ENCODE results near the gene CCSER2. TPM values are rescaled to one million over a fixed set of nuclear protein-coding genes. Genes with fewer than 3 reads are reported as not detected.

The CCSER2 gene
- total and polyA plus RNA-seq, 2 donors (not counting 1 experiment from before 2014, with no cell fraction given), result 6.0 to 45.9 TPM

DNA sequence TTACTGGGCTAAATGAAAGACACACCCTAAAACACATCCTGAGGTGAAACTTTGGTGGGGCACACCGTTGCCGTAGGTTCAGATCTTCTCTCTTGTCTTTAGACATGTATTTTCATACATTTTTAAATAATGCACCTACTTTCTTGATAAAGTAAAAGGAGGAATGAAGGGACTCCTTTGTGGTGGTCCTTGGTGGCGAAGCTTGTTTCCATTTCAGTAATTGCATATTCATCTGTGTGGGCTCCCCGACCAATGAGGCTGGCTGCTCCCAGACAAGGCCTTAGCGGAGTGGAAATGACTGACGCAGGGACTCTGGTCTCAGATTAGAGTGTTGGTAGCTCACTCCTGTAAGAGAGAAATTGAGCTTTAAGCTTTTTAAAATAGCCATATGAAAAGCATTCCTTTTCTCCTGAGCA, 815 bp downstream of the CCSER2 start:
- peak overlapping the region; percentile 80 for H2AFZ ChIP-seq (ENCODE audit: insufficient read depth, low read depth, low read length, poor library complexity, severe bottlenecking)
- H3K4me3 ChIP-seq (ENCODE audit: control extremely low read depth in 1 of 5, extremely low read depth in 1 of 5, insufficient read depth in 1 of 5, low read depth in 2 of 5, low read length in 4 of 5), result peak overlapping the region; percentile 48 to 71 (median 63)
- peak overlapping the region; percentile 77 for H3K9ac ChIP-seq (ENCODE audit: low read length)
- Mint-ChIP-seq H3K4me1 (peaks cover 34% of the 10 kb centered on the region), H3K9me3 (ENCODE audit: insufficient read depth) (no peaks in the 10 kb centered on the region), H3K27me3 (no peaks in the 10 kb centered on the region), H3K27ac (peak overlapping the region; percentile 91), H3K4me3 (peak overlapping the region; percentile 92)
- peaks cover 37% of the 10 kb centered on the region for H3K79me2 ChIP-seq (ENCODE audit: control insufficient read depth, insufficient read depth, low read length)
- ATAC-seq (ENCODE audit: low read depth) (no peak), DNase-seq (no peak)
- ChIA-PET POLR2A (no interaction called here), CTCF (interaction anchor here (0.9 to 1.8 kb wide), 4 partner anchors 12 to 211 kb away, joined by 3 to 8 read pairs (median 4); no protein-coding TSS in a partner anchor)
- peaks cover 33% of the 10 kb centered on the region for H4K20me1 ChIP-seq (ENCODE audit: control insufficient read depth, insufficient read depth, low read length, poor library complexity, severe bottlenecking)
- no peaks in the 10 kb centered on the region for H3K9me3 ChIP-seq (ENCODE audit: control extremely low read depth in 1 of 3, control insufficient read depth in 2 of 3, insufficient read depth in 1 of 3, low read length in 2 of 3)
- peaks cover 26 to 31% of the 10 kb centered on the region in 2 donors for H3K4me1 ChIP-seq (ENCODE audit: control insufficient read depth in 2 of 2, insufficient read depth in 2 of 2, low read length in 2 of 2)
- H3K27ac ChIP-seq (ENCODE audit: low read length in 2 of 2), result peak overlapping the region; percentile 62 to 88
- no peak for TF ChIP-seq CTCF (IDR thresholded peaks at IDR 0.05)
- TF ChIP-seq EZH2 (IDR thresholded peaks at IDR 0.05; ENCODE audit: borderline replicate concordance, insufficient read depth, low read depth, low read length, poor library complexity, severe bottlenecking), result no peak
- WGBS (ENCODE audit: insufficient coverage), result 11% methylated on average over 4 of the region's 6 CpGs
- intact Hi-C loops (cut with micrococcal nuclease), result no loop called here
- H3K27me3 ChIP-seq (replicated peaks in 1 of 4; ENCODE audit: control extremely low read depth in 1 of 4, control insufficient read depth in 3 of 4, insufficient read depth in 4 of 4, low read length in 3 of 4), result no peaks in the 10 kb centered on the region
- H3K36me3 ChIP-seq (replicated peaks in 1 of 2; ENCODE audit: control extremely low read depth in 1 of 2, control insufficient read depth in 1 of 2, extremely low read depth in 1 of 2, insufficient read depth in 2 of 2, low read length in 1 of 2), result no peaks in the 10 kb centered on the region
- peak overlapping the region; percentile 69 for H3K4me2 ChIP-seq (replicated peaks; ENCODE audit: low read depth, low read length, poor library complexity, severe bottlenecking)

GRCh38 chr10:84329986-84330651, 1.7 kb downstream of the CCSER2 start:
- peaks cover 46% of the 10 kb centered on the region for H3K79me2 ChIP-seq (ENCODE audit: control insufficient read depth, insufficient read depth, low read length)
- H3K9me3 Mint-ChIP-seq (ENCODE audit: insufficient read depth), result no peaks in the 10 kb centered on the region
- peak overlapping the region in 1 of 5 experiments; percentile 71 for H3K4me3 ChIP-seq (ENCODE audit: control extremely low read depth in 1 of 5, extremely low read depth in 1 of 5, insufficient read depth in 1 of 5, low read depth in 2 of 5, low read length in 4 of 5)
- intact Hi-C loops (cut with micrococcal nuclease), result no loop called here
- H2AFZ ChIP-seq (ENCODE audit: insufficient read depth, low read depth, low read length, poor library complexity, severe bottlenecking), result no peak overlapping the region
- TF ChIP-seq CTCF (IDR thresholded peaks at IDR 0.05) (no peak), EZH2 (IDR thresholded peaks at IDR 0.05; ENCODE audit: borderline replicate concordance, insufficient read depth, low read depth, low read length, poor library complexity, severe bottlenecking) (no peak)
- H3K4me2 ChIP-seq (replicated peaks; ENCODE audit: low read depth, low read length, poor library complexity, severe bottlenecking), result peak overlapping the region; percentile 69
- POLR2A ChIA-PET, result no interaction called here
- ATAC-seq (ENCODE audit: low read depth), result no peak
- peaks cover 41% of the 10 kb centered on the region for H3K4me1 Mint-ChIP-seq
- no peaks in the 10 kb centered on the region for H3K36me3 ChIP-seq (replicated peaks in 1 of 2; ENCODE audit: control extremely low read depth in 1 of 2, control insufficient read depth in 1 of 2, extremely low read depth in 1 of 2, insufficient read depth in 2 of 2, low read length in 1 of 2)
- CTCF ChIA-PET, result interaction anchor here (0.9 to 1.0 kb wide), 2 partner anchors 207 to 210 kb away, joined by 3 to 4 read pairs; no protein-coding TSS in a partner anchor
- H3K27me3 Mint-ChIP-seq, result no peaks in the 10 kb centered on the region
- peak overlapping the region; percentile 92 for H3K4me3 Mint-ChIP-seq
- H3K27ac Mint-ChIP-seq, result peak overlapping the region; percentile 91
- peaks cover 42% of the 10 kb centered on the region for H4K20me1 ChIP-seq (ENCODE audit: control insufficient read depth, insufficient read depth, low read length, poor library complexity, severe bottlenecking)
- DNase-seq, result peak; percentile 11
- WGBS (ENCODE audit: insufficient coverage), result no CpG with 5 or more reads among the region's 7 CpGs
- no peaks in the 10 kb centered on the region for H3K27me3 ChIP-seq (replicated peaks in 1 of 4; ENCODE audit: control extremely low read depth in 1 of 4, control insufficient read depth in 3 of 4, insufficient read depth in 4 of 4, low read length in 3 of 4)
- H3K9ac ChIP-seq (ENCODE audit: low read length), result no peak overlapping the region
- no peak overlapping the region for H3K27ac ChIP-seq (ENCODE audit: low read length in 2 of 2)
- H3K9me3 ChIP-seq (ENCODE audit: control extremely low read depth in 1 of 3, control insufficient read depth in 2 of 3, insufficient read depth in 1 of 3, low read length in 2 of 3), result no peaks in the 10 kb centered on the region
- H3K4me1 ChIP-seq (ENCODE audit: control insufficient read depth in 2 of 2, insufficient read depth in 2 of 2, low read length in 2 of 2), result peaks cover 29 to 34% of the 10 kb centered on the region in 2 donors
